Activated naive CD4-positive, alpha-beta T cell treated with anti-CD3 and anti-CD28 coated beads, Interleukin-2, amount 50 U/mL, for 16 hours (primary cell): Measurements from ENCODE around the gene SLC35B4.

Experiments used
- DNase-seq: peaks from one replicate; pipeline ENCODE4 v3.0.0-alpha.2; 2020

SLC35B4 gene, protein sequence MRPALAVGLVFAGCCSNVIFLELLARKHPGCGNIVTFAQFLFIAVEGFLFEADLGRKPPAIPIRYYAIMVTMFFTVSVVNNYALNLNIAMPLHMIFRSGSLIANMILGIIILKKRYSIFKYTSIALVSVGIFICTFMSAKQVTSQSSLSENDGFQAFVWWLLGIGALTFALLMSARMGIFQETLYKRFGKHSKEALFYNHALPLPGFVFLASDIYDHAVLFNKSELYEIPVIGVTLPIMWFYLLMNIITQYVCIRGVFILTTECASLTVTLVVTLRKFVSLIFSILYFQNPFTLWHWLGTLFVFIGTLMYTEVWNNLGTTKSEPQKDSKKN

DNA sequence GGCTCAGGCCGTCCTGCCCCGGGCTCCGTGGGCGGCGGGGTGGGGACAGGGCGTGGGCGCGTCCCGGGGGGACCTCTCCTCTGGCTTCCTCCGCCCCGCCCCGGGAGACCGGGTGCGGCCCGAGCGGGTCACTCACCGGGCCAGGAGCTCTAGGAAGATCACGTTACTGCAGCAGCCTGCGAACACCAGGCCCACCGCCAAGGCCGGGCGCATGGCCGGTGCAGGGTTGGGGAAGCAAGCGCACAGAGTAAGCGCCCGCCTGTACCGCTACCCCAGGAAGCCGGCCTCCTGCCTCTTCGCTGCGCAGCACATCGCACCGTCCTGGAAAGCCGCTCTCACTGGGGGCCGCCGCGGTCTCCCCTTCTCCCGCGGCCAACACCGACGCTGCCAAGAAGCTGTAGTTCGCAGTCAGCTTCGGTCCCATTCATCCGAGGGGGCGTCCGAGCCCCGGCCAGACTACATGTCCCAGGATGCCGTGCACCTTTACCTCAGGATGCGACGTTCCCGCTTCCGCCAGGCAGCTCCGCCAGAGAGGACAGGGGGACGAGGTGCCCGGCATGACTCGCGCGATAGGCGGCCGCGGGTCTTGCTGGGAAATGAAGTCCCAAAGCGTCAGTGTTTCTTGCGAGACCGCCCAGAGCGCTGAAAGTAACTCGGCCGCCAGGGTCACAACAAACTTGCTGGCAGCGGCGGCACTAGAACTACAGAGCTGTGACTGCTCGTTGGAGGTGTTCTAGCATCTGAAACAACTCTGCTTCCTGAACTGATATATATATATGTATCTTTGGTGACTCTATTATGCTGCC lies at the start of gene SLC35B4:
Gene SLC35B4, minus strand, starts transcription at position 392 of the 806 bp plus-strand sequence. Its CDS starts 179 bp downstream, at position 213.
- peak; percentile 96 for DNase-seq

DNA sequence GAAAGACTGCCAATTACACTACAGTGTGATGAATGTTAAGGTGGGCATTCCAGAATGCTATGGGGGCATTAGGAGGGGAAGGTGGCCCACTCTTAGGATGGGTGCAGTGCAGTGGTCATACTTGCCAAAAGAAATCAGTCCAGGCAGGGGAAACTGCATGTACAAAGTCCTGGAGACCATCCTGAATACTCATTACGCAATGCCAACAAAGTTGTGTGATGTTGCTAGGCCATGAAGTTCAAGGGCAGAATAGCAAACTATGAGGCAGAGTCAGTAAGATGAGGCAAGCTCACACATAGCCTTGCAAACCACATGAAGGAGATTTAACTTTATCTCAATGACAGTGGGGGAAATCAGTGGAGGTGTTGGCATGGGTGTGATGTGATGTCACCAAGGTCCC lies 49.8 kb upstream of the SLC35B4 start:
- no peak for DNase-seq

DNA sequence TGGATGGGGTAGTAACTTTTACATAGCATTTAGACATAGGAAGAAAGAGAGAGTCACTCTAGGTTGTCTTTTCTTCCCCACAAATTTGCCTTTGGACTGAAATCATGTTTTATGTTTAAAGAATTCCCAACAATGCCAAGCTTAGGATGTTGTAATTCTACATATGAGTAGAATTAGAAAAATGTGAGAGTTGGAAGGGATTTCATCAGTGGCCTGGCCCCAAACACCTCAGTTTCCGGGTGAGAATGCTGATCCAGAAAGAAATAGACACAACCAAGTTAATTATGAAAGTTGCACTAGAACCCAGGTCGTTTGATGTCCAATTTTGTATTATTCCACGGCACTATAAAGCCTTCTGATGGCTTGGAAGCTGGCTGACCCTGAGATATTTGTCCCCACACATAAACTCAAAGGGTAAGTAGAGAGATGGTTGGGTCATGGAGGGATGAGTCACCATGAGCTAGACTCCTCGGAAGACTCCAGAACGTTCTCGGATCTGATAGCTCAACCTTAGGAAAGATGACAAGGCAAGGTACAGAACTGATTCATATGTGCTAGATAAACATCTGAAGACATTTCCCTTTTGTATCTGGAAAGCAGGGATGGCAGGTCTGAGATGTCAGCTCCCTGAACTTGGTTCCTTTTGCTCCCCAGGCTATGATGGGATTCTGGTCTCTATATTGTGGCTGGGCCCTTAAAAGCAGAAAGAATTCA lies 48.8 kb upstream of the SLC35B4 start:
- no peak for DNase-seq

DNA sequence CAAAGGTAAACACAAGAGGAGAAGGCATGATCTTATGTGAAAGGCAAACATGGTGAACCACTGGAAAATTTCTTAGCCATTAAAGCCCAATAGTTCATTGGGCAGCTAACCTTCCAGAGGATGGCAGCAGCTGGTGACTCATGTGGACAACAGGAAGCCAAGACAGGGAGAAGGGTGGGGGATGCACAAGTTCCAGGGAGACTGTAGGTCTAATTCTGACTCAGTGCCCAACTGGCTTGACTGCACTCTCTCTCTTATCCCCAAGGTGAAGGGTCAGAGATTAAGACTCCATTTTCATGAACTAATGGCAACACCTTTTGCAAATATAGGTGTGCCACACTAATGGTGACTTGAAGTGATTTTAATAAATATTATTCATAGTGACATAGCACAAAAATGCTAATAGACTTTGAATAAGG lies 47.9 kb upstream of the SLC35B4 start:
- DNase-seq: no peak

DNA sequence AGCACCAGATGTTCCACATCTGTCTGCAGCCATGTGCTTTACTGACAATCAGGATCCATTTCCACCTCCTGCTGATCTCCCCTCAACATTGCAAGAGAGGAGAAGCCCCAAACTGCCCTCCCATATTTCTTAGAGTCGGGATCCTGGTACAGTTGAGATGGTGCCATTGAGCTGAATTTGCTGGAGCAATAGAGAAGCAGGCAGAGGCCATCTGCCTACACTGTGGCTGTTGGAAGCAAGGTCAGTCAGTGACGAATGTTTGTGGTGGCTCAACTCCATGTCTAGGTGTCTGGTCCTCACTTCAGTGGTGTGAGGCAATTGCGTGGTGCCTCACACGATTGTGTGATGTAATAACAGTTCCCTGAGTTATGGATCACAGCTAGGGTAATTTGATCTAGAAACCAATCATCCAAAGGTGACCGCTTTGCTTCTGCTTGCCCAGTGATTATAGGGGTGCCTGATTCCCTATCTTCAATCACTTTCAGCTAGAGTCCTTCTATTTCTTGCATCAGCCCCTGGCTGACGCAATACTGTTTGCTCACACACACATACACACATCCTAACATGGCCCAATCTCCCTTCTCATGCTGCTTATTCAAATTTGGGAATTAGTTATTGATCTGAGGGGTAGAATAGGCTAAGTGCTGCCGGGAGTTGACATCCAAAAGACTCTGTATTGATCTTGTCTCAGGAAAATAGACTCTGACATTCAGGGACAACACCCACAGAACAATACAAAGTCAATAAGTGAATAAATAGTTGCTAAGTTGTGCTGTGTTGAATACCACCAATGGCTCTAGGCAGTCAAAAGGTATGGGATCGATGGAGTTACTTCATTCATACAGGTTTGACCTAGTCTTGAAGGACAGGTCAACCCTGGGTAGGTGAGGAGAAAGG lies 46.1 kb upstream of the SLC35B4 start:
- DNase-seq: no peak

DNA sequence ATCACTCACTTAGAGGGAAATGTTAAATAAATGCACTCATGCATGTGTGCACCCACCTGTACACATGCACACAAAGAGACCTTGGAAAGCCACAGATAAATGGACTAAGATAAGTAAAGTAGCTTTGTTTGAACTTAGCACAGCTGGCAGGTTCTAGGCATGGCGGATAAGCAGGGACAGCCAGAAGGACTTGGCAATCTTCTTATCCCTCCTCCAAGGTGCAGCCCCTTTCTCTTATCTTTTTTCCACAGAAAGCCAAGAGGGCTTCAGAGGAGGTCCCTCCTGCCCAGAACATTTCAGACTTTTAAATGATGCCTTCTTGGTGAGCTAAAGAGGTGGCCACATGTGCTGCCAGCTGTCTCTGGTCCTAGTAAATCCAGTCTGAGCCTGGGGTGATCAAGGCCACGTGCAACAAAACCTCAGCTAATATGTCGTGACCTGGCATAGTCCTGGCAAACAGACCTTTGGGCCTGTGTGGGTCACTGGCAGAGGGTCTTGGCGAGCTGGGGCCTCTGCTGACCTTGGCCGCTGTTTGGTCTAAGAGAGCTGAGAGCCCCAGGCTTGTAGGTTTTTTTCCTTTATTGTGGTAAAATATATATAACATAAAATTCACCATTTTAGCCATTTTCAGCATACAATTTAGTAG lies 43.2 kb upstream of the SLC35B4 start:
- DNase-seq: no peak

DNA sequence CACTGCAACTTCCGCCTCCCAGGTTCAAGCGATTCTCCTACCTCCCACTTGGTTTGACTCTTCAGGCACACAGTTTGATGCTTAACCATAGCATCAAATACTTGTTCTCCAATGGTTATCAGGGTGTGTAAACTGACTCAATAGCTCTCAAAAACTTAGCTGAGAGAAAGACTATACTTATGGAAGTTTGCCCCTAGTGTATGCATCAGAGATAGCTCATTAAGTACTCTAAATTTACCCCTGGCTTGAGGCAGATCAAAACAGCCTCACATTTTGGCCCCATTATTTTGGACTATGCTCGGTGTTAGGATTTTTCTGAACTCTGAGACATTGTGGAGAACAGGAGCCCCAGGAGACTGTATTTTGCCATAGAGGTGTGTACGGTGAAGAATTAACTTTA lies 40.8 kb upstream of the SLC35B4 start:
- no peak for DNase-seq

DNA sequence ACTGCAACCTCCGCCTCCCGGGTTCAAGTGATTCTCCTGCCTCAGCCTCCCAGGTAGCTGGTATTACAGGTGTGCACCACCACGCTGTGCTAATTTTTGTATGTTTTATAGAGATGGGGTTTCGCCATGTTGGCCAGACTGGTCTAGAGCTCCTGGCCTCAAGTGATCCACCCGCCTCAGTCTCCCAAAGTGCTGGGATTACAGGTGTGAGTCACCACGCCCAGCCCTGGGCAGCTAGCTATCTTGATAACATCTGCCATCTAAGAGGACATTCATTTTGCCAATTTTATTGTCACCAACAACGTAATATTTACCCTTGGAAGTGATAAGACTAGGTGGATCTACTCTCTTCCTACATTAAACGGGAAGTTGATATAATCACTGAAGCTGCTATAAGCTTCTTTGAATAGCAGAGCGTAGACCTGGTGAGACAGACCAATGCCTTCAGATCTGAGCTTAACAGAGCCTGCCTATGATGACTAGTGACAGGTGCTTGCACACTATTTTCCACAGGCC lies 39.7 kb upstream of the SLC35B4 start:
- DNase-seq: no peak

DNA sequence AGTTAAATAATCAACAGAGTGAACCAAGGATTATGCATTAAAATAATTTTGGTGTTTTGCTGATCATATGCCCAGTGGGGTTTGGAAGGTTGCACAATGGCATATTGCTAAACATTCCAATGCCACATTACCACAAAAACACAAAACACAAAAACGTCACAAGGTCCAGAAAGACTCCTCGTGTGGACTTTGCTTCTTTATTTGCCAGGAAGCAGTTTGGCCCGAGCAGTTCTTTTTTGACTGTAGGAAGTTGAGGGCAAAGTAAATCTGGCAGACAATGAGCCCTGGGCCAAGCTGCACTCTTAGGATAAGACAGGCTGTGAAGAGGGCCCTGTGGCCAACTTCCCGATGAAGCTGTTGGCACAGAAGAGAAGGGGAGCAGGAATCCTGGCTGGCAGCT lies 39.2 kb upstream of the SLC35B4 start:
- no peak for DNase-seq

DNA sequence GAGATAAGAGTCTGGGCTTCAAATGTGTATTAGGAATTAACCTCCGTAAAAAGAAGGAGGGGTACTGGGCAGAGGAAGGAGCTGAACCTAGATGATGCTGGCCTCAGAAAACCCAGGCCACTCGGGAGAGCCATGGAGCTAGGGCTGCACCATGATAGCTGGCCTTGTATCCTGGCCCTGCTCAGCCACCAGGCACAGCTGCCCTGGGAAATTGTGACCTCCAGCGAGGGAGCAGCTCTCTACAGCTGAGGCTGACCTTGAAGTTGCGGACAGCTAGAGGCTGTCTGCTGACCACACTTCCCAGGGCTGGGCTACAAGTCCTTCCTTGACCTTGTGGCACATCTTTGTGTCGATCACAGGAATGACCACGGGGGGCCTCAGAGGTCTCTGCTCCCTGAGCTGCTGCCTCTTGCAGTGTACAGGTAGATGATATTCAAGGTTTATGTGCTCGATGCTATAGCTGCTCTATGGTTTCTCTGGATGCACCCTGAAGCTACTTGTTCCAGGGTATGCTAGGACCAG lies 38.3 kb upstream of the SLC35B4 start:
- DNase-seq: no peak

DNA sequence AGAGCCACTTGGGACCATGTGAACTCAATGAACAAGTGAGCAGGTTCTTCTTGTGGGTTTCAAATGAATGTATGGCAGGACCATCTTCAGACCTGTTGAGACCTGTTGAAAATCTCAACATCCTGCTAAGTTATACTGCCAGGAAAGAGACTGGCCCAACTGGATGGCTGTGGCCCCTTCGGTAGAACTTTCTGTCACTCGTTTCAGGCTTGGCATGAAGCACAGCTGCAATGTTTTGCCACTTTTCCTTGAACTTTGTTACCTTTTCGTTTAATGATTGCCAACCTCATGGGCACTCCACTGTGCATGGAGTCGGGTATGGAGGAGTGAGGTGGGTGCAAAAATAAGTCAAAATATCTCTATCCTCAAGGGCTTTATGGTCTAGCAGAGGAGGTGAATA lies 36.7 kb upstream of the SLC35B4 start:
- DNase-seq: no peak

DNA sequence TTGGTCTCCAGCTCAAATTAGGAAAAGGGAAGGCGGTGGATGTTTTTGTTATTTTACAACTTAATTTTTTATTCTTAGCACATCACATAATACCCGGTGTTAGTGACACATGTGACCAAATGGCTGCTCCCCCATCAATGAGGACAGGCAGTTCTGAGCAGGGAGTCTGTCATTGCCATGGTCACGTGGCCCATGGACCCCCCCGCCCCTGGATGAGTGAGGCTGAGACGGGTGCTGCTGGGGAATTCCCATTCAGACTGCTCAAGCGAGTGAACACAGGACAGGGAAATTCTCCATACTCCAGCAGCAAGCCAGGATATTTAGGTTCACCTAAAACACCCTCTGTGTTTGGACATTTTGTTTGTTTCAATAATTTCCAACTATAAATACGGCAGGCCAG lies 34.7 kb upstream of the SLC35B4 start:
- no peak for DNase-seq

DNA sequence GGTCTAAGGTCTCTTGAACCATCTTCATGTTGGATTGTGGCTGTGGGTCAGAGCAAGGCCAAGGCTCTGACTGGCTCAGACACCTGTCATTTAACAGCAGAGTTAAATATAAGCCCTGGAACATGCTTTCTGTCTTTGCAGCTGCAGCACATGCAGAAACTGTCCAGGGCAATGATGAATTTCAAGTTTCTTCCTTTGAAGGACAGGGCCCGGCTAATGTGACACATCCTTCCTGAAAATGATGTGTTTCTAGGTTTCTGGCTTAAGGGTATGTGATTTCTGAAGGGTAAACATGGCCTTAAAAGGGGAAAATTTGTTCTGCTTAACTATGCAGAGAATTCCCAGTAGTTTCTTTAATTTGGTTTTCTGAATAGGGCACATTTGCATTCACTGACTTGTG lies 34.0 kb upstream of the SLC35B4 start:
- no peak for DNase-seq

DNA sequence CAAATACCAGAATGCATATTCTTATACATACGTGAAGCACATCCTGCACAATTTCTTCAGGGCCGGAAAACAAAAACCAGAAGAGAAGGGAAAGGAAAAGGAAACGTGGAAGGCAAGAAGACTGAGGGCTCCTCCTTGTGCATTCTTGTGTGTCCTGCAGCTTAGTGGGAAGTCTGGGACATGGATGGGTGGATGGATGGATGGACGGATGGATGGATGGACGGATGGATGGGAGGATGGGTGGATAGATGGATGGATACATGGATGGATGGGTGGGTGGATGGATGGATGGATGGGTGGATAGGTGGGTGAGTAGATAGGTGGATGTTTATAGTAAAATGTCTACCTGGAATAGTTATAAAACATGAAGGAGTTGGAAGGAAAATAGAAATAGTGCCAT lies 30.8 kb upstream of the SLC35B4 start:
- DNase-seq: no peak

DNA sequence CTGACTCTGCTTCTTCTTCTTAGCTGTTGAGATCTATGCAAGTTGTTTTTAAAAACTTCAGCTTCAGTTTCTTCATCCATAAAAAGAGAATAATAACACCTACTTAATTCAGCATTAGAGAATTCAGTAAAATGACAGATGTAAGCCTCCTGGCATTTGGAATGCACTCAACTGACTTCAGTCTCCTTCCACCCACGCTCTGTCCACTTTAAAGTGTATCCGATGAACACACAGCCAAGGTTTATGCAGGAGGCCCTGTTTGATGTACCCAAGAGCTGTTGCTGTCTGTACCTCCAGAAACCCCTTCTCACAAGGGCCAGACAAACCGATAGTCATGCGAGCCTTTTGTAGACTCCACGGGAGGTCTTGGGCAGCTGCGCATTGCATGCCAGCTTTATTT lies 27.1 kb upstream of the SLC35B4 start:
- no peak for DNase-seq

DNA sequence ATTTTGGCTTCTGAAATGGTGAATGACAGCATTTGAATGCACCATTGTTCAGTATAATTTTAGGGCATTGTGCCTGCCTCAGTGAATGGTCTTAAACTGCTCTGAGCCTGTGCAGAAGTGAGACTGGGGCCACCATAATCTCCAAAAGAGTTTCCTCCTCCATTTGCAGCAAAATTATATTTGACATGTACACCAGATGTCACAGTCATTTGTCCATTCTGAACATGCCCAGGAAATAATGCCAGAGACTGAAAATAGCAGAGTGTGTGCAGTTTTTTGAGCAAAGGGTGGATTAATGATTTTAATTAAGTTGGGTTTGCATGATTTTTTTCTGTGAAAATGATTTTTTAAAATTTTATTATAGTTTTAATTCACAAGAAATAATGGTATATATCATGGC lies 26.4 kb upstream of the SLC35B4 start:
- DNase-seq: no peak

DNA sequence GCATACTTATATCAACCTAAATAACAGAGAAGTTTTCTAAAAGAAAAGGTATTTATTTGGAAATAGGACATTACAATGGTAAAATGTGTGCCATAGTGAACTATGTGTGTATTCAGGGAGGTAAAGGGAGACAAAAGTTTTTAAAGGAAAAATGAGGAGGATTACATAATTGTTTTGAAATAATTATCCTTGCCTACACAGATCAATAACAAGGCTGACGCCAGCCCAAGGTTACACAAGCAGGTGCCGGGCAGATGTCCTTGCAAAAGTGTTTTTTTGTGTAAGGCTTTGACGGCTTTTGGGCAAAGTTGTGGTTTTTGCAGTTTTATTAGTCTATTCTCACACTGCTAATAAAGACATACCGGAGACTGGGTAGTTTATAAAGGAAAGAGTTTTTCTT lies 22.7 kb upstream of the SLC35B4 start:
- no peak for DNase-seq

DNA sequence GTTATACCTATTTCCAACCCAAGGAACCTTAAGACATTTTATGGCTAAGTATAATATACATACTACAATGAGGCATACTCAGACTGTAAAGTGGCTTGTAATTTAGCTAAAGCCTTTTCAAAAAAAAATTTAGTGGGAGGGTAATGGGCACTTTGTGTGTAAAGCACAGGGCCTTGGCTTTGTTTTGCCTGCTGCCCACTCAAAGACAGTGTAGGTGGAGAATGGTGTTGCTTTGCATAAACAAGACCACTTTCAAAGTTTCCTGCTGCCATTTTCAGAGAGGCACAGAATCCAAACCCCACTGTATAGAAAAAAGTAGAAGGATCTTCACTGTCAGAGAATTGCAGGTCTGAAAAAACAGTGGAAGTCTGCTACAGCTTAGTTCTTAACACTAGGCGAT lies 21.2 kb upstream of the SLC35B4 start:
- no peak for DNase-seq

DNA sequence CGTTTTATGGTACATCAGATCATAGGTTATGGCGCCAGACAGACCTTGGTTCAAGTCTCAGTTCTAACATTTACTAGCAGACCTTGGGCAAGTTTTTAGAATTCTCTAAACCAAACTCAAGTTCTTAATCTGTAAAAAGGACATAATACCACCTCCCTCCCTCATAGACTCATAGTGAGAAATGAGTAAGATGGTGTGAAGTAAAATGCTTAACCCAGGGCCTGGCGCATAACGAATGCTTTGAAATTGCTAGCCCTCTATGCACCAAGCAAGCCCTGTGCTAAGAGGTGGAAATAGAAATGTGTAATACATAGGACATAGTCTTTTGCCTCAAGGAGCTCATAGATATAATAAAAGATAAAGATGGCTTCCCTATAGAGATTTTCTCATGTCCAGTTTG lies 17.7 kb upstream of the SLC35B4 start:
- no peak for DNase-seq

DNA sequence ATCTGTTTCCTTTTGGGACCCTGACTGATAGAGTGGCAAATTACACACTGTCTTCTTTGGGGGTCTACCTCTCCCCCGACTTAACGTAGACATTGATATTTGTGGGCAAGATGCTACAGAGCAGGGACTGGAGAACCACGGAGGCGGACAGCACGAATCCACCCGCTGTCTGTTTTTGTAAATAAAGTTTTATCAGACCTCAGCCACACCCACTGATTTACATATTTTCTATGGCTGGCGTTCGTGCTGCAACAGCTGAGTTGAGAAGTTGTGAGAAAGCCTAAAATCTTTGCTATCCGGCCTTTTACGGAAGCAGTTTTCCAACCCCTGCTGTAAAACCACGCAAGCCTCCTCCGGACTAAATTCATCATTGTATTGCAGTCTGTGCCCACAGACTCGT lies 17.2 kb upstream of the SLC35B4 start:
- DNase-seq: no peak

DNA sequence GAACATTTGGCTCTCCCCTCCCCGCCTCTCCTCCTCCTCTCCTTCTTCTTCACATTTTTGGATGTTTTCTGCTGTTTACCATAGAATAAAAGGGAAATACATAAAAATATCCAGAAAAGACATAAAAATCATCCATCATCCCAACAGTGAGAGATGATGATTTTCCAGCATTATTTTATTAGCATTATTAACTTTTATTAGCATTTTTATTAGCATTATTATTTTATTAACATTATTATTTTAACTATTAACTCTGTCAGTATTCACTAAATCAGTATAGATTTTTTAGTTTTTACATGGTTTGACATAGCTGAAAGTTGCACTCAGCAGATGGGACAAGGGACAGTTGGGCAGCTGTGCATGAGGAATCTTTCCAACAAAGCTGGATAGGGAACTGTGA lies 16.2 kb upstream of the SLC35B4 start:
- DNase-seq: no peak

DNA sequence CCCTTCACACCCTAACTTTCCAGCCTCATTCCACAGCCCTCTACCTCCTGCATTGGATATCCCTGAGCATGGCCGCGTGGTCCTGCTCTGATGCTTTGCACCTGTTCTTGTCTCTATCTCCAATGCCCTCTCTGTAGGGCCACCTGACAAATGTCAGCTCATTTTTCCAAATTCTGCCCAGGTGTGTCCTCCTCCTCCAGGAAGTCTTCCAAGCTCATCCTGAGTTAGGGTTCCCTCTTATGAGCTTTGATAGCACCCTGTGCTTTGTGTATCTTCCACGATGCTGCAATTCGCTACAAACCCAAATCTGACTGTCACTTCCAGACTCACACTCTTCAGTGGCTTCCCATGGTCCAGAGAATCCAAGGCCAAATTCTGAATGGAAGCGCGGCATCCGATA lies 14.7 kb upstream of the SLC35B4 start:
- DNase-seq: no peak
